K562 (cell line): Measurements from ENCODE around the gene OCIAD1. TPM values are rescaled to one million over a fixed set of nuclear protein-coding genes. Genes with fewer than 3 reads are reported as not detected.
A peak's percentile ranks its signal among the peaks of the same experiment; 100 is the strongest.

Experiments used
- ATAC-seq: fragments of 200-7000 bp; cut with Tn5 transposase; 3 replicates; pipeline ENCODE4 v1.9.1; 2020; ENCODE audit warnings: moderate library complexity
- BruUV-seq: library from RNA; stranded (reverse); fragments of 400-500 nt; replicated peaks from 2 replicates; lab custom pipeline; 2021; lab: Mats Ljungman, UMichigan
- CTCF ChIA-PET: fragments of 300-600 bp; formaldehyde crosslinking; extraction: SDS; loops from one replicate; lab custom pipeline; 2021; ENCODE audit warnings: low intra/inter-chr PET ratio; lab: Yijun Ruan, JAX
- POLR2A ChIA-PET: fragments of 300-600, 350-650 bp; sonication (Branson Sonifier 250); formaldehyde crosslinking; extraction: SDS; loops from one replicate; lab custom pipeline; 2021; ENCODE audit warnings: antibody characterized with exemption, inconsistent platforms; lab: Yijun Ruan, JAX
- DNase-seq, 4 experiments: peaks; one replicate each; pipeline versions ENCODE4 v3.0.0 to v3.0.0-alpha.2; 2011 to 2018; ENCODE audit warnings: low spot score in 3 of 4, mixed read lengths in 3 of 4; ENCODE audit errors: extremely low read depth in 1 of 4
- FAIRE-seq: peaks from 2 replicates; lab custom pipeline; 2011; peaks lifted over from hg19 to GRCh38; lab: Jason Lieb, UNC
- H2AFZ ChIP-seq: 2 replicates; pipeline ENCODE4 v1.6.0; 2011; ENCODE audit warnings: low read depth, low read length, control low read depth, inconsistent platforms
- H3K27ac ChIP-seq: fragments of 200-600 bp; 3 replicates; pipeline ENCODE4 v1.8.0; 2011; ENCODE audit warnings: low read depth, mild to moderate bottlenecking, control low read depth, inconsistent platforms, low read length, moderate library complexity, mixed read lengths; ENCODE audit errors: extremely low read depth
- H3K27me3 ChIP-seq, 2 experiments: fragments of 300-600 bp in 1 of 2; 2 replicates in 1 of 2; 3 replicates in 1 of 2; pipeline versions ENCODE4 v1.6.0 to v1.8.0; 2011; ENCODE audit warnings: inconsistent platforms in 2 of 2, low read length in 2 of 2, mild to moderate bottlenecking in 1 of 2, mixed read lengths in 1 of 2, moderate library complexity in 1 of 2; ENCODE audit not compliant: control insufficient read depth in 2 of 2, insufficient read depth in 2 of 2
- H3K36me3 ChIP-seq: fragments of 300-600 bp; 3 replicates; pipeline ENCODE4 v1.8.0; 2011; ENCODE audit warnings: mild to moderate bottlenecking, low read length, inconsistent platforms; ENCODE audit not compliant: control insufficient read depth, insufficient read depth
- H3K4me1 ChIP-seq, 2 experiments: fragments of 200-600 bp in 1 of 2; replicated peaks in 1 of 2; 2 replicates in 1 of 2; 3 replicates in 1 of 2; pipeline versions ENCODE4 v1.5.1 to v1.8.0; 2011; ENCODE audit warnings: inconsistent platforms in 2 of 2, low read length in 2 of 2, mild to moderate bottlenecking in 1 of 2, mixed read lengths in 1 of 2, moderate library complexity in 1 of 2; ENCODE audit not compliant: control insufficient read depth in 2 of 2, insufficient read depth in 2 of 2
- H3K4me2 ChIP-seq: 2 replicates; pipeline ENCODE4 v1.6.1; 2011; ENCODE audit warnings: low read length, control low read depth, inconsistent platforms, mixed read lengths; ENCODE audit not compliant: insufficient read depth
- H3K4me3 ChIP-seq: fragments of 200-600 bp; sonication (generic), shearing (Covaris generic); 2 replicates; pipeline ENCODE4 v1.5.1; 2016; ENCODE audit warnings: control low read depth, inconsistent platforms
- H3K79me2 ChIP-seq: fragments of 200-600 bp; 3 replicates; pipeline ENCODE4 v1.8.0; 2011; ENCODE audit warnings: low read length, inconsistent platforms; ENCODE audit not compliant: control insufficient read depth, insufficient read depth
- H3K9ac ChIP-seq, 2 experiments: 2 replicates each; pipeline versions ENCODE4 v1.6.0 to v1.6.1; 2011; ENCODE audit warnings: low read depth in 2 of 2, low read length in 2 of 2, control low read depth in 1 of 2, inconsistent platforms in 1 of 2, mild to moderate bottlenecking in 1 of 2, mixed read lengths in 1 of 2; ENCODE audit not compliant: insufficient read depth in 1 of 2
- H3K9me1 ChIP-seq: one replicate; pipeline ENCODE4 v1.6.0; 2011; ENCODE audit warnings: inconsistent platforms, mild to moderate bottlenecking, low read length, moderate library complexity; ENCODE audit not compliant: control insufficient read depth, insufficient read depth
- H3K9me3 ChIP-seq: replicated peaks from 2 replicates; pipeline ENCODE4 v1.5.1; 2011; ENCODE audit warnings: low read depth, low read length, inconsistent platforms; ENCODE audit not compliant: control insufficient read depth, insufficient read depth
- H4K20me1 ChIP-seq: replicated peaks from 2 replicates; pipeline ENCODE4 v1.6.1; 2011; ENCODE audit warnings: low read length, inconsistent platforms, mixed read lengths; ENCODE audit not compliant: control insufficient read depth, insufficient read depth
- CHD7 ChIP-seq: fragments of 200-600 bp; sonication (generic); IDR thresholded peaks from one replicate; pipeline ENCODE4 v1.6.1; 2012; ENCODE audit warnings: mild to moderate bottlenecking, low read depth, low read length, inconsistent platforms
- HIVEP1 ChIP-seq: fragments of 250-450 bp; sonication (Bioruptor Pico); IDR thresholded peaks from 2 replicates; pipeline ENCODE4 v1.4.0; 2020; ENCODE audit warnings: mild to moderate bottlenecking
- RBFOX2 ChIP-seq: fragments of 200-400 bp; formaldehyde crosslinking; IDR thresholded peaks from 2 replicates; pipeline ENCODE4 v1.6.1; 2017; ENCODE audit warnings: low read depth, mild to moderate bottlenecking, low read length, moderate library complexity
- ZBTB26 ChIP-seq: fragments of 450-650 bp; formaldehyde crosslinking; IDR thresholded peaks from 2 replicates; pipeline ENCODE4 v1.4.0; 2022; ENCODE audit warnings: missing genetic modification characterization
- ZFP36 ChIP-seq: fragments of 150-350 bp; IDR thresholded peaks from 2 replicates; pipeline ENCODE4 v1.6.1; 2018; ENCODE audit warnings: low read length, low read depth; ENCODE audit not compliant: partially characterized antibody
- ZNF57 ChIP-seq: fragments of 450-650 bp; formaldehyde crosslinking; IDR thresholded peaks from 2 replicates; pipeline ENCODE4 v1.4.0; 2020; ENCODE audit warnings: mild to moderate bottlenecking, moderate library complexity
- WGBS: fragments of 100-300 bp; shearing (Covaris generic); methylation state at CpG from one replicate; pipeline ENCODE4 v1.1.6; 2016; ENCODE audit warnings: low coverage, mixed read lengths; ENCODE audit not compliant: insufficient coverage; ENCODE audit errors: missing lambda C conversion rate; 5-methylcytosine and 5-hydroxymethylcytosine counted together
- in situ Hi-C: fragments of 300-500 bp; cut with MboI; formaldehyde crosslinking; loops from 4 replicates; pipeline ENCODE4 v1.15.0; 2018; ENCODE audit warnings: inconsistent platforms, mixed read lengths
- intact Hi-C: fragments of 100-400 bp; cut with micrococcal nuclease; formaldehyde crosslinking; loops from 2 replicates; pipeline ENCODE4 v1.14.2; 2022
- polyA plus RNA-seq, 8 experiments: library from polyadenylated mRNA; depleted of rRNA in 4 of 8; stranded (reverse) in 5 of 8; unstranded in 3 of 8; fragments of >200 nt; fragmentation: Nextera tagmentation in 2 of 8; fragmentation: Illumina TruSeq in 1 of 8; extraction: Ambion mirVana in 2 of 8; extraction: Trizol in 1 of 8; gene quantifications; 2 replicates each; pipeline versions ENCODE4 v1.2.1 to v1.2.3, GENCODE V29; 2011 to 2014; ENCODE audit warnings: inconsistent platforms in 1 of 8, missing spikeins in 1 of 8
- total RNA-seq, 7 experiments: library from RNA; depleted of rRNA in 6 of 7; stranded (reverse); fragments of >200 nt in 6 of 7; fragmentation: Illumina TruSeq in 2 of 7; extraction: Trizol in 2 of 7; gene quantifications; 2 replicates each; pipeline versions ENCODE4 v1.2.1 to v1.2.3, GENCODE V29; 2011 to 2021; ENCODE audit warnings: low replicate concordance in 1 of 7

The OCIAD1 gene
- total and polyA plus RNA-seq, 9 of the 15 experiments (the other 6 are each of a cell fraction or from before 2014, with no cell fraction given), result 99.0 to 358 (median 196) TPM

GRCh38 chr4:48905363-48906015, 74.6 kb downstream of the OCIAD1 start:
- H3K27me3 ChIP-seq, result no peaks in the 10 kb centered on the region
- no peaks in the 10 kb centered on the region for H3K36me3 ChIP-seq
- no peaks in the 10 kb centered on the region for H3K9me1 ChIP-seq
- H2AFZ ChIP-seq, result no peak overlapping the region
- POLR2A ChIA-PET, result no interaction called here
- 28% methylated on average over 9 of the region's 9 CpGs for WGBS
- in situ Hi-C loops (no loop called here), intact Hi-C loops (no loop called here)
- BruUV-seq, result no TSS peak
- DNase-seq (peak in 2 of 4 experiments; percentile 14 to 16), FAIRE-seq (no peak), ATAC-seq (peak; percentile 52)
- H3K4me3 ChIP-seq, result no peak overlapping the region
- H4K20me1 ChIP-seq, result no peaks in the 10 kb centered on the region
- CTCF ChIA-PET, result interaction anchor here (0.7 kb wide), 1 partner anchor 207 kb away, joined by 4 read pairs; no protein-coding TSS in a partner anchor
- H3K79me2 ChIP-seq, result no peaks in the 10 kb centered on the region
- no peaks in the 10 kb centered on the region for H3K9me3 ChIP-seq
- peaks cover 0 to 6% of the 10 kb centered on the region in 2 experiments; a peak in 2 of 5 replicates for H3K4me1 ChIP-seq
- no peak overlapping the region for H3K27ac ChIP-seq
- H3K4me2 ChIP-seq, result no peak overlapping the region
- no peak overlapping the region for H3K9ac ChIP-seq
- TF ChIP-seq HIVEP1 (CRISPR knock-in tag) (no peak), CHD7 (no peak), ZNF57 (CRISPR knock-in tag) (no peak), ZFP36 (no peak), ZBTB26 (CRISPR knock-in tag) (no peak), RBFOX2 (no peak)
